NOMO-1 (cell line): Measurements from ENCODE around the gene LRTM2.

Source experiments
- DNase-seq, 2 experiments: peaks; one replicate each; lab custom pipeline; 2025; ENCODE audit not compliant: unreplicated experiment in 2 of 2; lab: John Stamatoyannopoulos, UW

The LRTM2 gene

GRCh38 chr12:1857086-1857485, 36.7 kb downstream of the LRTM2 start:
- no peak for DNase-seq

GRCh38 chr12:1857821-1858220, 37.5 kb downstream of the LRTM2 start:
- DNase-seq, result no peak

GRCh38 chr12:1858456-1858855, 38.1 kb downstream of the LRTM2 start:
- DNase-seq, result no peak

GRCh38 chr12:1859643-1860042, 39.3 kb downstream of the LRTM2 start:
- DNase-seq, result no peak

GRCh38 chr12:1862973-1863372, 42.6 kb downstream of the LRTM2 start:
- DNase-seq, result no peak

- no peak for DNase-seq
These were observed 43.5 kb downstream of the LRTM2 start for GRCh38 chr12:1863823-1864222.

GRCh38 chr12:1864456-1864855, 44.1 kb downstream of the LRTM2 start:
- DNase-seq, result no peak

GRCh38 chr12:1864867-1865266, 44.5 kb downstream of the LRTM2 start:
- no peak for DNase-seq

GRCh38 chr12:1865284-1865866, 45.0 kb downstream of the LRTM2 start:
- DNase-seq, result no peak

GRCh38 chr12:1869145-1869544, 48.8 kb downstream of the LRTM2 start:
- no peak for DNase-seq

- DNase-seq, result no peak
These were observed 49.7 kb downstream of the LRTM2 start for GRCh38 chr12:1870086-1870485.

GRCh38 chr12:1870998-1871917, 50.9 kb downstream of the LRTM2 start:
- no peak for DNase-seq

GRCh38 chr12:1872001-1872400, 51.6 kb downstream of the LRTM2 start:
- no peak for DNase-seq

GRCh38 chr12:1872448-1872847, 52.1 kb downstream of the LRTM2 start:
- DNase-seq, result no peak

GRCh38 chr12:1873531-1874510, 53.5 kb downstream of the LRTM2 start:
- DNase-seq, result no peak

- DNase-seq, result no peak
These were observed 55.2 kb downstream of the LRTM2 start for GRCh38 chr12:1875608-1876007.

- DNase-seq, result no peak
These were observed 55.7 kb downstream of the LRTM2 start for GRCh38 chr12:1876086-1876485.

GRCh38 chr12:1877169-1877878, 57.0 kb downstream of the LRTM2 start:
- no peak for DNase-seq

GRCh38 chr12:1878214-1878613, 57.8 kb downstream of the LRTM2 start:
- no peak for DNase-seq

GRCh38 chr12:1878695-1879094, 58.3 kb downstream of the LRTM2 start:
- DNase-seq, result no peak
